ENCODE data around the gene RAPGEF5.

Gene RAPGEF5

GRCh38 chr7:22356701-22357310 lies at the start of gene RAPGEF5:
Gene RAPGEF5 (minus strand): TSS chr7:22357154. CDS start chr7:22357060, 94 bp downstream.
- DNase-seq (ENCODE audit: low read depth in 2 of 2) = no peak

GRCh38 chr7:22406715-22407114 lies 49.8 kb upstream of the RAPGEF5 start:
- DNase-seq (ENCODE audit: low read depth in 2 of 2) = no peak

GRCh38 chr7:22404421-22405023 lies 47.6 kb upstream of the RAPGEF5 start:
- no peak for DNase-seq (ENCODE audit: low read depth in 2 of 2)

- DNase-seq (ENCODE audit: low read depth in 2 of 2) = no peak
These were observed 46.4 kb upstream of the RAPGEF5 start for GRCh38 chr7:22403344-22403743.

GRCh38 chr7:22402250-22402649 lies 45.3 kb upstream of the RAPGEF5 start:
- no peak for DNase-seq (ENCODE audit: low read depth in 2 of 2)

GRCh38 chr7:22400936-22401553 lies 44.1 kb upstream of the RAPGEF5 start:
- no peak for DNase-seq (ENCODE audit: low read depth in 2 of 2)

- DNase-seq (ENCODE audit: low read depth in 2 of 2) = no peak
These were observed 43.3 kb upstream of the RAPGEF5 start for GRCh38 chr7:22400150-22400814.

GRCh38 chr7:22399546-22399945 lies 42.6 kb upstream of the RAPGEF5 start:
- no peak for DNase-seq (ENCODE audit: low read depth in 2 of 2)

GRCh38 chr7:22399091-22399490 lies 42.1 kb upstream of the RAPGEF5 start:
- DNase-seq (ENCODE audit: low read depth in 2 of 2) = no peak

GRCh38 chr7:22397981-22398380 lies 41.0 kb upstream of the RAPGEF5 start:
- no peak for DNase-seq (ENCODE audit: low read depth in 2 of 2)

- DNase-seq (ENCODE audit: low read depth in 2 of 2) = no peak
These were observed 38.3 kb upstream of the RAPGEF5 start for GRCh38 chr7:22395222-22395621.

GRCh38 chr7:22394739-22395138 lies 37.8 kb upstream of the RAPGEF5 start:
- DNase-seq (ENCODE audit: low read depth in 2 of 2) = no peak

- no peak for DNase-seq (ENCODE audit: low read depth in 2 of 2)
These were observed 37.2 kb upstream of the RAPGEF5 start for GRCh38 chr7:22393913-22394729.

GRCh38 chr7:22390516-22390915 lies 33.6 kb upstream of the RAPGEF5 start:
- no peak for DNase-seq (ENCODE audit: low read depth in 2 of 2)

GRCh38 chr7:22389892-22390291 lies 32.9 kb upstream of the RAPGEF5 start:
- DNase-seq (ENCODE audit: low read depth in 2 of 2) = no peak

- no peak for DNase-seq (ENCODE audit: low read depth in 2 of 2)
These were observed 30.6 kb upstream of the RAPGEF5 start for GRCh38 chr7:22387583-22387982.

GRCh38 chr7:22386865-22387264 lies 29.9 kb upstream of the RAPGEF5 start:
- no peak for DNase-seq (ENCODE audit: low read depth in 2 of 2)

GRCh38 chr7:22386206-22386858 lies 29.4 kb upstream of the RAPGEF5 start:
- no peak for DNase-seq (ENCODE audit: low read depth in 2 of 2)

GRCh38 chr7:22385326-22385725 lies 28.4 kb upstream of the RAPGEF5 start:
- no peak for DNase-seq (ENCODE audit: low read depth in 2 of 2)

GRCh38 chr7:22380333-22380732 lies 23.4 kb upstream of the RAPGEF5 start:
- DNase-seq (ENCODE audit: low read depth in 2 of 2) = no peak

GRCh38 chr7:22378199-22378980 lies 21.4 kb upstream of the RAPGEF5 start:
- DNase-seq (ENCODE audit: low read depth in 2 of 2) = no peak
